ENCODE data around the gene PDE4D. TPM values are rescaled to one million over a fixed set of nuclear protein-coding genes. Genes with fewer than 3 reads are reported as not detected.

Gene PDE4D
- total RNA-seq, 4 donors from 2014 or later, result 14.7 to 36.3 (median 24.7) TPM

GRCh38 chr5:59020611-59021285, 872.8 kb downstream of the PDE4D start:
- intact Hi-C loops (cut with DNase I), result no loop called here
- H3K4me3 ChIP-seq (replicated peaks in 1 of 3), result no peak overlapping the region
- peaks cover 0 to 19% of the 10 kb centered on the region in 2 donors for H3K4me1 ChIP-seq
- DNase-seq, result no peak
- no peaks in the 10 kb centered on the region for H3K9me3 ChIP-seq
- no peaks in the 10 kb centered on the region for H3K36me3 ChIP-seq
- H3K27ac ChIP-seq, result peak overlapping the region in 1 of 3 donors; percentile 26
- WGBS, 2 donors, result 72 to 80% methylated on average over 3 of the region's 3 CpGs
- TF ChIP-seq POLR2A (IDR thresholded peaks at IDR 0.05) (no peak), CTCF (IDR thresholded peaks at IDR 0.05) (no peak)
- no peaks in the 10 kb centered on the region for H3K27me3 ChIP-seq

GRCh38 chr5:59019078-59019477, 874.4 kb downstream of the PDE4D start:
- Histone ChIP-seq H3K4me3 (replicated peaks in 1 of 3) (no peak overlapping the region), H3K36me3 (no peaks in the 10 kb centered on the region), H3K4me1 (peaks cover 0 to 19% of the 10 kb centered on the region in 2 donors), H3K27me3 (no peaks in the 10 kb centered on the region), H3K9me3 (no peaks in the 10 kb centered on the region), H3K27ac (no peak overlapping the region)
- DNase-seq, result no peak
- TF ChIP-seq POLR2A (IDR thresholded peaks at IDR 0.05) (no peak), CTCF (IDR thresholded peaks at IDR 0.05) (no peak)
- 79 to 86% methylated on average over 1 of the region's 1 CpG for WGBS, 2 donors
- intact Hi-C loops (cut with DNase I), result no loop called here

GRCh38 chr5:59016925-59017324, 876.6 kb downstream of the PDE4D start:
- no peak overlapping the region for H3K4me3 ChIP-seq (replicated peaks in 1 of 3)
- H3K27me3 ChIP-seq, result no peaks in the 10 kb centered on the region
- H3K9me3 ChIP-seq, result no peaks in the 10 kb centered on the region
- H3K27ac ChIP-seq, result no peak overlapping the region
- 93 to 95% methylated on average over 5 of the region's 5 CpGs for WGBS, 2 donors
- peaks cover 0 to 16% of the 10 kb centered on the region in 2 donors for H3K4me1 ChIP-seq
- no peak for DNase-seq
- TF ChIP-seq POLR2A (IDR thresholded peaks at IDR 0.05), result no peak
- no peak for TF ChIP-seq CTCF (IDR thresholded peaks at IDR 0.05)
- intact Hi-C loops (cut with DNase I), result no loop called here
- no peaks in the 10 kb centered on the region for H3K36me3 ChIP-seq

GRCh38 chr5:59008816-59009473, 884.6 kb downstream of the PDE4D start:
- Histone ChIP-seq H3K27me3 (no peaks in the 10 kb centered on the region), H3K27ac (no peak overlapping the region), H3K9me3 (no peaks in the 10 kb centered on the region), H3K4me3 (replicated peaks in 1 of 3) (no peak overlapping the region), H3K36me3 (no peaks in the 10 kb centered on the region), H3K4me1 (peaks cover 0 to 5% of the 10 kb centered on the region in 2 donors)
- DNase-seq, result no peak
- intact Hi-C loops (cut with DNase I), result no loop called here
- TF ChIP-seq POLR2A (IDR thresholded peaks at IDR 0.05) (no peak), CTCF (IDR thresholded peaks at IDR 0.05) (no peak)

GRCh38 chr5:59007460-59008063, 886.0 kb downstream of the PDE4D start:
- no peaks in the 10 kb centered on the region for H3K27me3 ChIP-seq
- 13% methylated on average over 2 of the region's 2 CpGs for WGBS, 2 donors
- TF ChIP-seq CTCF (IDR thresholded peaks at IDR 0.05), result peak in 4 of 6 experiments; percentile 30 to 65 (median 57)
- TF ChIP-seq POLR2A (IDR thresholded peaks at IDR 0.05), result no peak
- H3K9me3 ChIP-seq, result no peaks in the 10 kb centered on the region
- intact Hi-C loops (cut with DNase I), result no loop called here
- H3K27ac ChIP-seq, result no peak overlapping the region
- H3K4me3 ChIP-seq (replicated peaks in 1 of 3), result no peak overlapping the region
- DNase-seq, result no peak
- no peaks in the 10 kb centered on the region for H3K36me3 ChIP-seq
- peaks cover 2 to 6% of the 10 kb centered on the region in 2 donors for H3K4me1 ChIP-seq
